ENCODE results near the gene PNPT1.

The PNPT1 gene

DNA sequence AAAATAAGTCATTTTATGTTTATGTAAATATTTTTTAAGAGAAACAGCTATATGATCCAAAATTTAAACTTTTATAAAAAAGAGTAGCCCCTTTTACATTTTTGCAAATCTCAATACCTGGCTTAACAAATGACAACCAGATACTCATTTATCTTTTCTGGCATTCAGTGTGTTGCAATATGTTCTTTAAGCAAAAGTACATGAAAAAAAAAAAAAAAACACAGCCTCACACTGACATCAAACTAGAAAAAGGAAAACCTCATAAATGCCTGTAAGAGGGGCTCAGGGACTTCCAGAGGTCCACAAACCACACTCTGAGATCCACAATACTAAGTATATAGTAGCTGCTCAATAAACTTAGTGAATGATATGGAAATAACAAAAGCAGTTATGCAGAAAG is 98.1 kb downstream of the PNPT1 start:
- no peak for DNase-seq

DNA sequence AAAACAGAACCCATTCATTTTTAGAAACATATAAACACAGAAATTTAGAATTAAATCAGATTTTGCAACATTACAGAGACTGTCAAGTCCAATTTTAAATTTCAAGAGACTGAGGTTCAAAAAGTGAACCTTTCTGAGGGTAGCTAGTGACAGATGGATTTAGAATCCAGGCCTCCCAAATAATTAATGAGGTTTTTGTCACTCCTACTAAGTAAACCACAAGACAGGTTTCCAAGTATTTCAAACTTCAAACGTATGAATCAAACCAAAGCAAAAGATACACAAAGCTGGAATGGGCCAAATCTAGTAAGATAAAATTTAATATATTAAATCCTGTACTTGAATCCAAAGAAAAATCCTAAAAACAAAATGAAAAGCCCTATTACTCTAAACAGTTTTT is 101.5 kb downstream of the PNPT1 start:
- no peak for DNase-seq

DNA sequence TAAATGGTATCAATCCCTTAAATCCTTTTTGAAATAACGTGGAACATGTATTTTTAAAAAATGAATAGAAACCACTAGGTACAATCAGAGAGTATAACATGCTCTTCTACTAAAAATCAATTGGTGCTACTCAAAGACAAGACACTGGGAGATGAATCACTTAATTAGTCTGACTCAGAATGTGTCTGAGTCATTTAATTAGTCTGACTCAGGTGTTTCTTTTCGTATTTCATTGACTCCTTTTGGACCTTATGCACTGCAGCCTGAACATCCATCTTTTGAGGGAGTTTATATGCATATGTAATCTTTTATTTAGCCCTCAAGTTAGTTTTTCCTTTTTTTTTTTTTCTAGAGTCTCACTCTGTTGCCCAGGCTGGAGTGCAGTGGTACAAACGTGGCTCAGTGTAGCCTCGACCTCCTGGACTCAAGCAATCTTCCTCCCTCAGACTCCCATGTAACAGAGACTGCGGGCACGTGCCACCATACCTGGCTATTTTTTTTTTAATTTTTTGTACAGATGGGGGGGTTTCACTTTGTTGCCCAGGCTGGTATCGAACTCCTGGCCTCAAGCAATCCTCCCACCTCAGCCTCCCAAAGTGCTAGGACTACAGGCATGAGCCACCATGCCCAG is 102.7 kb downstream of the PNPT1 start:
- DNase-seq = no peak

DNA sequence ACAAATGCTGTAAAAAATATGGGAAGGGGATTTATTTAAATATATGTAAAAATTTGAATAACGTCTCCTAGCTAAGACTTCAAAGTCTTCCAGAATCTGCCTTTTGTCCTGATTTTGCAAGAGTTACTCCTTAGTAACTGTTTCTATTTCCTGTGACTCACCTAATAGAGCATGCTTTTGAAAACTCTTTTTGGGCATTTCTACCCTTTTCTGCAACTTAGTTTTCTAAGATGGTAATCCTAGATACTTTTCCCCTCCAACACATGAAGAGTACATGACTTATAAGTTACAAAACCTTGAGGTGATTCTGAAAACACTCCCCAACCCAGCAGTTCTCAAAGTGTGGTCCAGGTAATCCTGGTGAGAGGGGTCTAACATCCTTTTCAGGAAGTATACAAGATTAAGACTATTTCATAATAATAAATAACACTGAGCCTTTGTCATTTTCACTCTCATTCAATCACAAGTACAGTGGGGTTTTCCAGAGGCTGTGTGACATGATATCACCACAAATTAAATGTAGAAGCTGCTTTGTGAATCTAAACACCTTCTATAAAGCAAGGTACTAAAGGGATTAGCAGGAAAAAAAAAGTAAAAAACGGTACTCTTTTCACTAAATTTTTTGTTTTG is 108.1 kb downstream of the PNPT1 start:
- DNase-seq = no peak
